ENCODE results near the gene DGKI. TPM values are rescaled to one million over a fixed set of nuclear protein-coding genes. Genes with fewer than 3 reads are reported as not detected.

DGKI gene
- total and polyA plus RNA-seq, 2 of the 13 experiments (the other 11 are each of a cell fraction or from before 2014, with no cell fraction given) = 0.09 to 0.17 TPM

GRCh38 chr7:137816696-137817320 lies 30.0 kb downstream of the DGKI start (continued):
- TF ChIP-seq SRF (IDR thresholded peaks at IDR 0.05; ENCODE audit: low read depth, low read length) (no peak), UBTF (CRISPR knock-in tag; IDR thresholded peaks at IDR 0.05) (no peak), MED1 (CRISPR knock-in tag; IDR thresholded peaks at IDR 0.05) (no peak), ZNF546 (CRISPR knock-in tag; conservative IDR thresholded peaks at IDR 0.05) (no peak), BHLHE40 (IDR thresholded peaks at IDR 0.05; ENCODE audit: low read length) (no peak), ZNF607 (CRISPR knock-in tag; IDR thresholded peaks at IDR 0.05; ENCODE audit: borderline replicate concordance) (no peak), ZBTB39 (CRISPR knock-in tag; IDR thresholded peaks at IDR 0.05) (no peak), NR2F6 (IDR thresholded peaks at IDR 0.05) (peak; percentile 57), NR2F6 (CRISPR knock-in tag; IDR thresholded peaks at IDR 0.05) (0 out of 2 replicates have a peak, but pooled peaks have one; percentile 37), CEBPB (IDR thresholded peaks at IDR 0.05; ENCODE audit: borderline replicate concordance, low read depth, low read length) (0 out of 2 replicates have a peak, but pooled peaks have one; percentile 3), CENPBD1 (CRISPR knock-in tag; IDR thresholded peaks at IDR 0.05; ENCODE audit: borderline replicate concordance, low read depth) (no peak), ZNF576 (CRISPR knock-in tag; IDR thresholded peaks at IDR 0.05) (no peak), CEBPG (CRISPR knock-in tag; IDR thresholded peaks at IDR 0.05) (peak; percentile 43; the same call in 1 of the 2 replicates), ZUFSP (CRISPR knock-in tag; IDR thresholded peaks at IDR 0.05; ENCODE audit: borderline replicate concordance) (no peak), ZNF512B (CRISPR knock-in tag; IDR thresholded peaks at IDR 0.05; ENCODE audit: borderline replicate concordance) (no peak), SMAD1 (CRISPR knock-in tag; IDR thresholded peaks at IDR 0.05; ENCODE audit: borderline replicate concordance, low read depth) (no peak), ATF7 (IDR thresholded peaks at IDR 0.05) (0 out of 2 replicates have a peak, but pooled peaks have one; percentile 12), ATF7 (CRISPR knock-in tag; IDR thresholded peaks at IDR 0.05) (no peak), ZNF569 (CRISPR knock-in tag; IDR thresholded peaks at IDR 0.05; ENCODE audit: borderline replicate concordance) (no peak), HCFC1 (IDR thresholded peaks at IDR 0.05; ENCODE audit: low read depth, low read length) (no peak), ZNF251 (CRISPR knock-in tag; IDR thresholded peaks at IDR 0.05) (no peak)
